ENCODE results near the gene EPHA6. TPM values are rescaled to one million over a fixed set of nuclear protein-coding genes. Genes with fewer than 3 reads are reported as not detected.
"Not testable (repeated sequence)": the region's sequence is repeated elsewhere in the genome, so short reads cannot be mapped to it uniquely, and the experiment has no call there.

The EPHA6 gene
- total RNA-seq, 2 donors from 2014 or later, result 0.52 to 2.0 TPM

DNA sequence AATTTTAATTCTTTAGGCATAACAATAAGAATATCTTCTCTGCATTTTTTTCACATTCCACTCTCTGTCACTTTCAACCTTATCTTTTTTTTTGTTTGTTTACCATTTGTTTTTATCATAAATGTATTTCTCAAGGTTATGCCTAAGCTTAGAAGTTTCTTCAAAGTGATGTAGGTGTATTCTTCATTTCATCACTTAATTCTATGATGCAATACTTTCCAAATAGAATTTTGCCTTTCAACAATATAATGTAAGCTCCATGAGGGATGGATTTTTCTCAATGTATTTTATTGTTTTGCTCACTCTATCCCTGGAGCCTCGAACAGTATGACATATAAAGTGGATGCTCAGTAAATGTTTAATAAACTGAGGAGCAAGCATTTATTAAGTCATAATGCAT is 444.9 kb downstream of the EPHA6 start:
- intact Hi-C loops (cut with DNase I), result no loop called here
- no peak overlapping the region for H3K27ac ChIP-seq
- H3K4me1 ChIP-seq, result no peaks in the 10 kb centered on the region
- H3K4me3 ChIP-seq, result no peak overlapping the region
- no peak for ATAC-seq
- TF ChIP-seq CTCF (IDR thresholded peaks at IDR 0.05), result no peak
- TF ChIP-seq POLR2A (IDR thresholded peaks at IDR 0.05), result no peak
- 42 to 69% methylated on average over 1 of the region's 1 CpG for WGBS, 2 donors
- no peaks in the 10 kb centered on the region for H3K36me3 ChIP-seq (replicated peaks in 1 of 2; ENCODE audit: insufficient read depth in 1 of 2, low read depth in 2 of 2)
- no peaks in the 10 kb centered on the region for H3K9me3 ChIP-seq
- H3K27me3 ChIP-seq, result no peaks in the 10 kb centered on the region
- DNase-seq, result no peak

DNA sequence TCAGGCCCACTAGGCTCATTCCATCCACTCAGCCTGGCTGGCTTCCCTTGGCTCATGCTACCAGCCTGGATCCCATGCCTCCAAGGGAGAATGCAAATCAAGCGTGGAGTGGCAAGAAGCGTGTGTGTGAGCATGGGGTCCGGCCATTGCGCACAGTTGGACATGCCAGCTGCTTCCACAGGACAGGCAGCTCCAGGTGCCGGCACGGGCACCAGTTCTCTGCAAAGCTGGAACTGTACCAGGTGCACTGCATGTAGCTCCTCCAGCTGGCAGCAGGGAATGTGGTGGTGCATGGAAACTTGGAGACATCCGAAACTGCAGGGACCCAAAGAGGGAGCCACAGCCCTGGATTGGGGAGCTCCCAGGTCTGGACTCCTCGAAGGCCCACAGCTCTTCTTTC is 449.8 kb downstream of the EPHA6 start:
- intact Hi-C loops (cut with DNase I), result no loop called here
- Histone ChIP-seq H3K27ac (no peak overlapping the region), H3K4me3 (no peak overlapping the region), H3K4me1 (no peaks in the 10 kb centered on the region), H3K9me3 (no peaks in the 10 kb centered on the region), H3K36me3 (replicated peaks in 1 of 2; ENCODE audit: insufficient read depth in 1 of 2, low read depth in 2 of 2) (no peaks in the 10 kb centered on the region), H3K27me3 (no peaks in the 10 kb centered on the region)
- TF ChIP-seq CTCF (IDR thresholded peaks at IDR 0.05), result no peak
- no peak for TF ChIP-seq POLR2A (IDR thresholded peaks at IDR 0.05)
- DNase-seq (no peak), ATAC-seq (no peak)
- WGBS, 2 donors, result 84 to 89% methylated on average over 8 of the region's 8 CpGs

GRCh38 chr3:97265237-97266005 is 451.0 kb downstream of the EPHA6 start:
- no peaks in the 10 kb centered on the region for H3K36me3 ChIP-seq (replicated peaks in 1 of 2; ENCODE audit: insufficient read depth in 1 of 2, low read depth in 2 of 2)
- no peak for TF ChIP-seq POLR2A (IDR thresholded peaks at IDR 0.05)
- no peak for TF ChIP-seq CTCF (IDR thresholded peaks at IDR 0.05)
- no peaks in the 10 kb centered on the region for H3K4me1 ChIP-seq
- intact Hi-C loops (cut with DNase I), result no loop called here
- ATAC-seq (no peak), DNase-seq (no peak)
- WGBS, 2 donors, result 82 to 84% methylated on average over 13 to 19 of the region's 19 CpGs
- no peaks in the 10 kb centered on the region for H3K27me3 ChIP-seq
- no peak overlapping the region for H3K4me3 ChIP-seq
- H3K27ac ChIP-seq, result no peak overlapping the region
- no peaks in the 10 kb centered on the region for H3K9me3 ChIP-seq

GRCh38 chr3:97269202-97269601 is 454.8 kb downstream of the EPHA6 start:
- DNase-seq, result no peak
- no peaks in the 10 kb centered on the region for H3K27me3 ChIP-seq

GRCh38 chr3:97276879-97277550 is 462.6 kb downstream of the EPHA6 start:
- H3K27me3 ChIP-seq; DNase-seq; ATAC-seq; H3K27ac ChIP-seq; H3K4me1 ChIP-seq; intact Hi-C loops (cut with DNase I); H3K9me3 ChIP-seq; H3K4me3 ChIP-seq; H3K36me3 ChIP-seq (replicated peaks in 1 of 2; ENCODE audit: insufficient read depth in 1 of 2, low read depth in 2 of 2): not testable (repeated sequence)
- WGBS, 2 donors, result 66 to 67% methylated on average over 15 of the region's 15 CpGs

More at GRCh38 chr3:97269202-97269601, 454.8 kb downstream of the EPHA6 start:
- TF ChIP-seq CTCF (IDR thresholded peaks at IDR 0.05), result no peak
- no peak for TF ChIP-seq POLR2A (IDR thresholded peaks at IDR 0.05)
- no peak for ATAC-seq
- Histone ChIP-seq H3K4me1 (no peaks in the 10 kb centered on the region), H3K4me3 (no peak overlapping the region), H3K36me3 (replicated peaks in 1 of 2; ENCODE audit: insufficient read depth in 1 of 2, low read depth in 2 of 2) (no peaks in the 10 kb centered on the region), H3K9me3 (no peaks in the 10 kb centered on the region), H3K27ac (no peak overlapping the region)
- intact Hi-C loops (cut with DNase I), result no loop called here
- WGBS, 2 donors, result 14 to 22% methylated on average over 2 of the region's 2 CpGs
